Endothelial cell of umbilical vein (primary cell): Measurements from ENCODE around the gene FRRS1. TPM values are rescaled to one million over a fixed set of nuclear protein-coding genes. Genes with fewer than 3 reads are reported as not detected.

Experiments
- BruUV-seq: library from RNA; stranded (reverse); fragments of 400-500 nt; replicated peaks from 2 replicates; lab custom pipeline; 2021; lab: Mats Ljungman, UMichigan
- CTCF ChIA-PET: fragments of 300-600, 350-600 bp; sonication (Branson Sonifier 250); formaldehyde crosslinking; loops from one replicate; lab custom pipeline; 2021; ENCODE audit warnings: antibody characterized with exemption, inconsistent platforms; lab: Charles Lee
- POLR2A ChIA-PET: fragments of 300-600, 350-600 bp; sonication (Branson Sonifier 250); formaldehyde crosslinking; loops from one replicate; lab custom pipeline; 2021; ENCODE audit warnings: antibody characterized with exemption, inconsistent platforms; lab: Charles Lee
- DNase-seq: peaks from one replicate; pipeline ENCODE4 v3.0.0-alpha.2; 2011; ENCODE audit warnings: low read depth, low spot score
- FAIRE-seq: peaks from 2 replicates; lab custom pipeline; 2011; peaks lifted over from hg19 to GRCh38; lab: Jason Lieb, UNC
- H2AFZ ChIP-seq: 2 replicates; pipeline ENCODE4 v1.6.0; 2012; ENCODE audit warnings: low read depth, low read length, control low read depth, inconsistent platforms
- H3K27ac ChIP-seq: 2 replicates; pipeline ENCODE4 v1.5.1; 2011; ENCODE audit warnings: low read depth, mild to moderate bottlenecking, control low read depth, low read length, moderate library complexity; ENCODE audit not compliant: insufficient read depth
- H3K27me3 ChIP-seq, 2 experiments: 2 replicates each; pipeline versions ENCODE4 v1.6.0 to v1.6.1; 2011; ENCODE audit warnings: low read length in 2 of 2, mixed read lengths in 1 of 2; ENCODE audit not compliant: control insufficient read depth in 2 of 2, insufficient read depth in 2 of 2
- H3K36me3 ChIP-seq, 2 experiments: 2 replicates in 1 of 2; 3 replicates in 1 of 2; pipeline ENCODE4 v1.5.1; 2011; ENCODE audit warnings: low read length in 2 of 2, mild to moderate bottlenecking in 1 of 2, moderate library complexity in 1 of 2; ENCODE audit not compliant: control insufficient read depth in 2 of 2, insufficient read depth in 2 of 2; ENCODE audit errors: extremely low read depth in 1 of 2
- H3K4me1 ChIP-seq: 3 replicates; pipeline ENCODE4 v1.5.1; 2011; ENCODE audit warnings: mild to moderate bottlenecking, low read length; ENCODE audit not compliant: control insufficient read depth, insufficient read depth; ENCODE audit errors: extremely low read depth
- H3K4me2 ChIP-seq: 2 replicates; pipeline ENCODE4 v1.6.1; 2011; ENCODE audit warnings: low read length, control low read depth, mixed read lengths; ENCODE audit not compliant: insufficient read depth
- H3K4me3 ChIP-seq, 3 experiments: fragments of 200-600 bp in 1 of 3; sonication (generic), shearing (Covaris generic) in 1 of 3; replicated peaks in 1 of 3; 2 replicates each; pipeline ENCODE4 v1.5.1; 2011 to 2016; ENCODE audit warnings: control low read depth in 3 of 3, low read length in 3 of 3, mild to moderate bottlenecking in 2 of 3, inconsistent platforms in 1 of 3, low read depth in 1 of 3, moderate library complexity in 1 of 3; ENCODE audit not compliant: insufficient read depth in 1 of 3
- H3K79me2 ChIP-seq: 2 replicates; pipeline ENCODE4 v1.6.0; 2012; ENCODE audit warnings: low read length, inconsistent platforms; ENCODE audit not compliant: control insufficient read depth, insufficient read depth
- H3K9ac ChIP-seq: replicated peaks from 2 replicates; pipeline ENCODE3; 2011; ENCODE audit warnings: low read length, control low read depth; ENCODE audit not compliant: insufficient read depth; ENCODE audit errors: extremely low read depth
- H3K9me1 ChIP-seq: replicated peaks from 3 replicates; pipeline ENCODE4 v1.6.0; 2011; ENCODE audit warnings: mild to moderate bottlenecking, low read length; ENCODE audit not compliant: control insufficient read depth, insufficient read depth; ENCODE audit errors: extremely low read depth
- H3K9me3 ChIP-seq: replicated peaks from 2 replicates; pipeline ENCODE4 v1.5.1; 2012; ENCODE audit warnings: low read length, inconsistent platforms; ENCODE audit not compliant: control insufficient read depth, insufficient read depth
- H4K20me1 ChIP-seq: replicated peaks from 2 replicates; pipeline ENCODE3; 2011; ENCODE audit warnings: mild to moderate bottlenecking, low read length; ENCODE audit not compliant: control insufficient read depth, insufficient read depth; ENCODE audit errors: extremely low read depth
- EZH2 ChIP-seq: IDR thresholded peaks from 2 replicates; pipeline ENCODE4 v1.6.1; 2012; ENCODE audit warnings: borderline replicate concordance, low read depth, mild to moderate bottlenecking, moderate library complexity, low read length, inconsistent platforms; ENCODE audit not compliant: severe bottlenecking
- FOS ChIP-seq: IDR thresholded peaks from 2 replicates; pipeline ENCODE4 v1.6.1; 2011; ENCODE audit warnings: mild to moderate bottlenecking, low read length, moderate library complexity, borderline replicate concordance; ENCODE audit not compliant: insufficient read depth
- GATA2 ChIP-seq: IDR thresholded peaks from 2 replicates; pipeline ENCODE4 v1.7.0; 2011; ENCODE audit warnings: low read depth, mild to moderate bottlenecking, moderate library complexity, mixed read lengths, low read length; ENCODE audit not compliant: insufficient read length, insufficient read depth
- JUN ChIP-seq: IDR thresholded peaks from 2 replicates; pipeline ENCODE4 v1.6.1; 2011; ENCODE audit warnings: borderline replicate concordance, low read depth; ENCODE audit not compliant: insufficient read length, insufficient read depth
- MAX ChIP-seq: IDR thresholded peaks from 2 replicates; pipeline ENCODE4 v1.6.1; 2011; ENCODE audit not compliant: insufficient read depth, insufficient read length
- MYC ChIP-seq: IDR thresholded peaks from one replicate; pipeline ENCODE4 v1.6.1; 2011; ENCODE audit warnings: mild to moderate bottlenecking, low read depth, low read length
- POLR2A ChIP-seq: IDR thresholded peaks from 2 replicates; pipeline ENCODE4 v1.6.1; 2012; ENCODE audit warnings: low read depth, mild to moderate bottlenecking, control low read depth, low read length
- POLR2AphosphoS5 ChIP-seq: IDR thresholded peaks from 2 replicates; pipeline ENCODE4 v1.6.1; 2012; ENCODE audit warnings: low read depth, mild to moderate bottlenecking, control low read depth, low read length, moderate library complexity; ENCODE audit not compliant: insufficient read depth
- dilution Hi-C: fragments of 300-500 bp; cut with MboI; formaldehyde crosslinking; loops from one replicate; pipeline ENCODE4 v1.15.0; 2019; ENCODE audit warnings: low sequenced_read_pairs; ENCODE audit not compliant: extremely low pct_ligation_motif_present
- intact Hi-C: fragments of 100-400 bp; cut with micrococcal nuclease; formaldehyde crosslinking; loops from one replicate; pipeline ENCODE4 v1.10.0; 2022
- polyA plus RNA-seq, 4 experiments: library from polyadenylated mRNA; depleted of rRNA in 3 of 4; stranded (reverse) in 3 of 4; unstranded in 1 of 4; fragments of >200 nt; gene quantifications; 2 replicates each; pipeline versions ENCODE4 v1.2.1 to v1.2.3, GENCODE V29; 2011 to 2012; ENCODE audit warnings: missing spikeins in 1 of 4
- total RNA-seq: library from RNA; stranded (reverse); gene quantifications from 2 replicates; pipeline ENCODE4 v1.2.3, GENCODE V29; 2021

Gene FRRS1
- total and polyA plus RNA-seq, 2 donors (not counting 3 experiments of a cell fraction or from before 2014, with no cell fraction given): 1.1 to 3.1 TPM

- H3K4me3 ChIP-seq: no peak overlapping the region
- TF ChIP-seq JUN (no peak), GATA2 (no peak), EZH2 (no peak), FOS (no peak), MAX (no peak), POLR2A (no peak)
- intact Hi-C loops: no loop called here
- ChIA-PET POLR2A (no interaction called here), CTCF (no interaction called here)
- no peaks in the 10 kb centered on the region for H3K79me2 ChIP-seq
- no peak overlapping the region for H3K4me2 ChIP-seq
- no peak for DNase-seq
- dilution Hi-C loops: no loop called here
- H3K9me1 ChIP-seq: peaks cover 2% of the 10 kb centered on the region
- no peak for FAIRE-seq
- no peaks in the 10 kb centered on the region for H4K20me1 ChIP-seq
- H3K4me1 ChIP-seq: peaks cover 4% of the 10 kb centered on the region
- no peaks in the 10 kb centered on the region for H3K36me3 ChIP-seq
- no TSS peak for BruUV-seq
- no peak overlapping the region for H3K27ac ChIP-seq
- H3K27me3 ChIP-seq: peaks cover 0 to 5% of the 10 kb centered on the region in 2 experiments
- H3K9ac ChIP-seq: no peak overlapping the region
- H2AFZ ChIP-seq: no peak overlapping the region
- no peaks in the 10 kb centered on the region for H3K9me3 ChIP-seq
Observed at GRCh38 chr1:99771513-99771918, 5.1 kb upstream of the FRRS1 start.

GRCh38 chr1:99768524-99769245 is 2.2 kb upstream of the FRRS1 start:
- Histone ChIP-seq H3K4me1 (peaks cover 4% of the 10 kb centered on the region), H3K27me3 (peaks cover 0 to 5% of the 10 kb centered on the region in 2 experiments), H3K4me3 (no peak overlapping the region), H3K27ac (no peak overlapping the region), H3K9me1 (no peaks in the 10 kb centered on the region), H3K4me2 (no peak overlapping the region), H3K9me3 (no peaks in the 10 kb centered on the region), H3K36me3 (no peaks in the 10 kb centered on the region), H3K9ac (no peak overlapping the region), H4K20me1 (no peaks in the 10 kb centered on the region), H3K79me2 (no peaks in the 10 kb centered on the region), H2AFZ (no peak overlapping the region)
- ChIA-PET POLR2A (no interaction called here), CTCF (no interaction called here)
- dilution Hi-C loops: no loop called here
- no peak for FAIRE-seq
- no TSS peak for BruUV-seq
- no peak for DNase-seq
- TF ChIP-seq EZH2: no peak
- TF ChIP-seq MAX: no peak
- TF ChIP-seq POLR2A: no peak
- no peak for TF ChIP-seq MYC
- no peak for TF ChIP-seq POLR2AphosphoS5
- TF ChIP-seq JUN: no peak
- TF ChIP-seq GATA2: no peak
- TF ChIP-seq FOS: no peak
- intact Hi-C loops: no loop called here
